GM21367 (cell line): ENCODE measurements around the gene ADAMTS16.

Source experiments
- ATAC-seq: cut with Tn5 transposase; IDR thresholded peaks from one replicate; pipeline ENCODE4 v1.9.1; 2021; ENCODE audit not compliant: unreplicated experiment

Gene ADAMTS16

DNA sequence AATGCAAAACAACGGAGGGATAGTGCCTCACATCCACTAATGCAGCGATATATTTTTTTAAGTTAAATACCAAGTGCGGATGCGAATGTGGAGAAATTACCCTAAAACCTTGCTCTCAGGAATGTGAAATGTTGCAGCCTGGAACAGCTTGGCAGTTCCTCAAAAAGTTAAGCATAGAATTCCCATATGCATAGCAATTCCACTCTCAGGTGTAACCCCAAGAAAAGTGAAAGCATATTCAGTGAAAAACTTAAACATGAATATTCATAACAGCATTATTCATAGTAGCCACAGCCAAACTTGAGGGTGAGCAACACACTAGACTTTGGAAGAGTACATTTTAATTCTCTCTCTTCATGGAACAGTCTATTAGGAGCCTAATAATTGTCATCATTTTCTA, 199.1 kb downstream of the ADAMTS16 start:
- no peak for ATAC-seq

DNA sequence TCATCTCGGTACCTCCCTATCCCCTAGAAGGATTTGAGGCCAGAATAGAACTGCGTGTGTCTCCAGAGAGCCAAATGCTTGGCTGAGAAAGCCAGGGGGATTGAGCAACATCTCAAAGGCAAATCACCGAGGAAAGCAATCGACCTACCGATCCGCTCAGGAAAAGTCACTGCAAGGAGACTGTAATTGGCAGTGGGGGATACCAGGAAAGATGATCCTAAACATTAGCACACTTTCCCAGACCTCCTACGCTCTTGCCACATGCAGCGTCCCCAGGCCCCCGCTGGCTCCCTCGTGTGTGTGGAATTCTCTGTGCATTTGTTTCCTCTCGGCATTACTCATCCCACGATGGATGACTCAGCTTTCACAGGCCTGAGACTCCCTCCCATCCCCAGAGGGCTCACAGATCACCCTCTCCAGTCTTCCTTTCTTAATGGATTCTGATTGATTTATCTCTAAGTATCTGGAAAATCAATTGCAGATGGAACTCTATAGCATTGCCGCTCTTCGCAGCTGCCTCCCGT, 200.1 kb downstream of the ADAMTS16 start:
- ATAC-seq, result no peak

DNA sequence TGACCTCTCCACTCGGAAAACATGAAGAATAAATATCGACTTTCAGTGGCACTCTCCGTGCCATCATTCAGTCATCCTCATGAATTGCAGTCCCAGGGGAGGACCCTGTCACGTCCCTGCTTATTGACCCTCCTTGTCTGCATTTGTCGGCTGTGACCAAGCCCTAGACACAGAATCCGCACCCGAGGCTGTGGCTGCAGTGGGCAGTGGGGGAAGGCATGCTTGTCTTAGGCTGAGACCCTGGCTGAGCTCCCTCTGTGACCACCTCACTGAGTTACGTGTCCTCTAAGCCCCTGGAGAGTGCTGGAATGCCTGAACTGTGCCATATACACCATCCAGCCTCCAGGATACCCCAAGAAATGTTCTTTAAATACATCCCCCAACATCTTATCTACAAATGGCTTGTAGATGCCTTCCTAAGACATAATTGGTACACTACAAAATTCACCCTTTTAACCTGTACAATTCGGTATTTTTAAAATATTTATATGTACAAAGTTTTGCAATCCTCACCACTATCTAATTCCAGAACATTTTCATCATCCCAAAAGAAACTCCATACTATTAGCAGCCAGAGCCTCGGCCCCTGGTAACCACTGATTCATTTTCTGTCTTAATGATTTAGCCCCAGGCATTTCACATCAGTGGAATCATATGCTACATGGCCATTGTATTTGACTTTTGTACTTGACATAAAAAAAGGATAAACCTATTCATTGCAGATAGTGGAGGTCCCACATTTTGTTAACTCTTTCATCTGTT, 201.6 kb downstream of the ADAMTS16 start:
- no peak for ATAC-seq

DNA sequence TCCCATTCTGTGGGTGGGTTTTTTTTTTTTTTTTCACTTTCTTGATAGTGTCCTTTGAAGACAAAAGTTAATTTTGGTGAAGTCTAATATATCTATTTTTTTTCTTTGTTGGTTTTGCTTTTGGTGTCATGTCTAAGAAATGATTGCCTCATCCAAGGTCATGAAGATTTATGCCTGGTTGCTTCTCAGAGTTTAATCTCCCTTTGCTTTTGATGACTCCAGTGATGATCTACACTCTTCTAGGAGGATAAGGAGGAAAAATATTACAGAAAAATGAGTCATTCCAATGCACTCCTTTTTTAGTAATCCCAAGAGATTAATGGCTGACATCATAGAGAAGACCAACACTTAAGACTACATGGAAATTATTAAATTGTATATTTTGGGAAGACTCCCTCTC, 202.7 kb downstream of the ADAMTS16 start:
- ATAC-seq, result no peak

DNA sequence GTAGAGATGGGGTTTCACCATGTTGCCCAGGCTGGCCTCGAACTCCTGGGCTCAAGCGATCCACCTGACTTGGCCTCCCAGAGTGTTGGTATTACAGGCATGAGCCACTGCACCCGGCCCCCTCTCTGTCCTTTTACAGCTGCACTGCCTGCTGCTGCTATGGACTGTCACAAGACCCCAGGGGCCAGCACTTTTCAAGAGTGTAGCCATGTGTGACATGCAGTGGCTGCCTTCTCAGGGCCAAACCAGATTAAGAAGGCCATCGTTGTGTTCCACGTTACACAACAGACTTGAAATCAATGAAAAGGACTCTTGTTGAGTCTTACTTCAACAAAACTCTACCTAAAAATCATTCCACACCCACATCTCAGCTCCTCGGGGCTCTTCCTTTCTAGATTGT, 203.4 kb downstream of the ADAMTS16 start:
- no peak for ATAC-seq

DNA sequence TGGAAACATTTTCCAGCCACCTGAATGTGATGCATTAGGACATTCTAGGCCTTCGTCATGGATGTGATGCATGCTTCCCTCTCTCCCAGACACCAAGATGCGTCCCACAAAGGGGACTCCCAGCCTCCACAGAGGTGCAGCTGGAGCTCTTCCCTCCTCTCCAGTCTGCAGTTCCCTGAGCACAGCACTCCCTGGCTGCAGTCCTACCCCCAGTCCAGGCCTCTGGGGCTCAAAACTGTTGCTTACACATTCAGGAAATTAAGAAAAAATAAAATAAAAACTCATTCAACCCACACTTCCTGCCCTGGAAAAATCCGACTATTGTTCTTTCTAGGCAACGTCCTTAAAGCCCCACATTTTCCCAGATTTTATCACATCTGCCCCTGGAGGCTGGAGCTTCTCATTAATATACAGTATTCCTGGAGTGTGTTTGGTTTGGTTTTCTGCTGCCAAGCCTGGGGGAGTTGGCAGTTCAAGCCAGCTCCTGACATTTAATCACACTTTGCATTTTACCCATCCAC, 204.0 kb downstream of the ADAMTS16 start:
- no peak for ATAC-seq

DNA sequence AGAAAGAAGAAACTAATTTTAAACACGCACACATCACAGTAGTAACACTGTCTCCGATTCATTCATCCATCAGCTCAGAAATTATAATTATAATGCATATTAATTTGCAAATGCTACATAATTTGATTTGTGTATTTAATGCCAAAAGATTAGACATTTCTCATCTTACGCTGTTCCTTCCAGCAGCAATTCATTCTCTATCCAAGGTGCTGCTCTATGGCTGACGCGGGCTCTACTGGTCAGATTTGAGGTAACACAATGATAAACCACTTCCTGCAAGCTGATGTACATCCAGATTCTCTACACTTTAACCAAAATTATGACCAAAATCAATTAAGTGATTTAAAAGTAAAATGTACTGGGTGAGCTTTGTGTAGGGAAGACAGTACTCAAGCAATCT, 204.5 kb downstream of the ADAMTS16 start:
- no peak for ATAC-seq

DNA sequence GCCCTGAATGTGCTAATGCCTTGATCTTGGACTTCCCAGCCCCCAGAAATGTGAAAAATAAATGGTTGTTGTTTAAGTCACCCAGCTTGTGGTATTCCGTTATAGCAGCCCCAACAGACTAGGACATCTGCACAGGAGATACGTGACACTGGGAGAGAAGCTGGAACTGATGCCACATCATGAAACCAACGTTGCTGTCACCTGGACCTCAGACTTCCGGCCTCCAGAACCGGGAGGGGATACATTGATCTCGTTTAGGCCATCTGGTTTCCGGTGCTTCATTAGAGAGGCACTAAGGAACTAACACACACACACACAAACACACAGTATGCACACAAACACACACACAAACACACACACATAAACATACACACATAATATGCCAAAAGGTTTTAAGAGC, 207.3 kb downstream of the ADAMTS16 start:
- ATAC-seq, result no peak

DNA sequence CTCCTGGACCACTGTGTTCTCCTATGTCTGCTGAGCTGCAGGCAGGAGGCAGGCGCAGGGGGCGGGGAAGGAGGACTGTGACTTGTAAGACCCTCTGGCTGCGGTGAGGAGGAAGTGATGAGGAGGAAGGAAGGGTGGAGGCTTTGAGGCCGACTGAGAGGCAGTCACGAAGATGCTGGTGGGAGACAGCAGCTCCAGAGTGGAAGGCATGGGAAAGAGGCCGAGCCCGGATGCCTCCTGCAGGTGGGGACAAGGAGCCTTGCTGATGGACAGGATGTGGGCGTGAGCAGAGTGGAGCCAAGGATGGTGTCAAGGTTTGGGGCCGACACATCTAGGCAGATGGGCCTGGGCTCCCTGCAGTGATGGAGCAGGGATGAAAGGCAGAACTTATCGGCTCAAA, 208.0 kb downstream of the ADAMTS16 start:
- ATAC-seq, result no peak

DNA sequence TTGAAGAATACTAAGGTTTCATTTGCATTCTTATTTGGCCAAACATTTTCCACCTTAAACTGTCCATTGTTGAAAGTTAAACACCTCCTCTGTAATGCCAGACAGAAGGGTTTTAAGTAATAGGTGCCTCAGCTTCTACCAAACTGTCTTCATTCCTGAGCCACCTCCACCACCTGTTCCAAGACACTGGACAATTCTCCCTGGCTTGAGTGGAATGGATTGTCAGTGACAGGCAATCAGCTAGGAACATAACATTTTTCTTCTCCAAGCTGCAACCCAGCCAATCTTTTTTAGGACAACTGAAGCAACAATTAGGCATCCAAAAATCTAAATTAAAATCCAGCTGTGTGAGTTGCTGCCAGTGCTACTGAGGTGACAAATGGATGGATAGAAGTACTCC, 208.4 kb downstream of the ADAMTS16 start:
- no peak for ATAC-seq

DNA sequence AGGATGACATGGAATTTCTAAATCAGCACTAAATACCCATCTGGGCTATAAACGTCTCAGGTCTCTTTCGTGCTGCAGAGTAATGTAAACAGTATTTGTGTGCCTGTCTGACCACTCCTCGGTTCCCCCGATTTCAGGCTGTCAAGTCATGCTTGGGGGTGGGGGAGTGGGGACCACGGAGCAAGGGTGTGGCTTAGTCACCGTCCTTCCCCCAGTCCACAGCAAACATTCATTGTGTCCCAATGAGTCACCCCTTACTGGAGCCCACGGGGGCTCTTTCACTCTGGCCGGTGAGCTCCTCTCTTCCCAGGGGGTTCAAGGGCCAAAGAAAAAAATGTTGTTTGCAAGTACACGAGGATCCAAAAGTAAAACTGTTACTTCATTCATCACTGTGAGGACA, 210.0 kb downstream of the ADAMTS16 start:
- no peak for ATAC-seq

DNA sequence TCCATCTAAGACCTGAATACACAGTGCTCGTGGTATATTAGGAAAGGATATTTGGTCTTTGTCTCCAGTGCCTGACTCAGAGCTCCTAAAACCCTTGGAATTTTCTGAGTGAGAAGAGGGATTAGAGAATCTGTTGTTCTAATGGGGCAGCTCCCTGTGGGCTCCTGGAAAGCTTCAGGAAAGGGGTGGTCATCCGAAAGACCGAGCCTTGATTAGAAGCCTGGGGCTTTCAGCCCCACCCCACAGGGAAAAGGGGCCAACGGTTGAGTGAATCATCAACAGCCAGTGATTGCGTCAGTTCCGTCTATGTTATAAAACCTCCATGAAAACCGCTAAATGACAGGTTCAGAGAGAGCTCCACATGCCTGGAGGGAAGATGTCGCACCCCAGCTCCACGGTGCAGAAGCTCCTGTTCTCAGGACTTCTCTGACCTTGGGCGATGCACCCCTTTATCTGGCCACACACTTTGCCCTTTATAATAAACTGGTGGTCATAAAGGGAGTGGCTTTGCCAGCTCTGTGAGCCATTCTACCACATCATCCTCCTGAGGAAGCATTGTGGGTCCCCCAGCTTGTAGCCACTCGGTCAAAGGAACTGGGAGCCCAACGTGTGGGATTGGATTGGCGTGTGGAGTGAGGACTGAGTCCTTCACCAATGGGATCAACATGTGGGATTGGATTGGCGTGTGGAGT, 211.3 kb downstream of the ADAMTS16 start:
- ATAC-seq, result no peak

DNA sequence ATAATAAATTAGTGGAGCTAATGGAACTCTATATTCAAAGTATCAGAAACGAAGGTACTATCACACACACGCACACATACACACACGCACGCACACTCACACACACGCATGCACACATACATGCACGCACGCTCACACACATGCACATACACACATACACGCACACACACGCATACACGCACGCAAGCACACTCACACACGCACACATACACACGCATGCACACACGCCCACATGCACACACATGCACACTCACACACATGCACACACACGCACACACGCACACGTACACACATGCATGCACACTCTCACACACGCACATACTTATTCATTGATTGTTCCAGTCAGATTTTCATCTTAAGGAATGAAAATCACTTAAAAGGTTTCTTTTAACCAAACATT, 212.5 kb downstream of the ADAMTS16 start:
- no peak for ATAC-seq

DNA sequence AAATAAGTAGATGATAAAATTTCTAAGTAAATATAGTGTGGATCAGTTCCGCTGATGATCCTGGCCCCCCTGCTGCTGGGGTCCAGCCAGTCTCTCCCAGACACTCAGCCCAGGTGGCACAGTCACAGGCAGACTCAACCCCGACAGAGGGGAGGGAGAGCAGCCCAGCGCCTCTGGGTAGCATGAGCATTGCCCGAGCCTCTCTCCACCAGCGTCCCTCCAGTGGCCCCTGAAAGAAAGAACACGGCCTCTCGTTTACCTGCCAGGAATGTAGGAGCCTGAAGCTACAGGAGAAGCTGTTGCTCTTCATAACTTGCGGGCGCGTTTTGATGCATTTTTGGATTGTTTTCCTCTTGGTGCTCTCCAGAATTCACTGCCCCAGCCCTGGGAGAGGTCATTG, 213.6 kb downstream of the ADAMTS16 start:
- ATAC-seq, result no peak

DNA sequence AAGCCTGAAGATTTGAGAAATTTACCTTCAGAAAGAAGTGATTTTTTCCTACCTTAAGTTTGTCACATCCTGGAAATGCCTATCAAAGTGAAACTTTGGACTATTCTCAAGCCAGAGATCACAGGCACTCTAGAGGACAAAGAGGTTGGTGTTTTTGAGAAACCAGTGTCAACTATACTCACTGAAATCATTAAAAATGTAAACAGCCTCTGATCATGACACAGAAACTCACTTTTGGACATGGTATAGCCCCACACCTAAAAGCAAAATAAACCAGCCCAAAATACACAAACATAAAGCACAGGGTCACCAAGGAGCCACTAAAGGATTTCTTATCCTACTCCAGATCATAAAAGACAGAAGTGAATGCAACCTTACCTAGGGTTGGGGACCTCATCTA, 216.6 kb downstream of the ADAMTS16 start:
- ATAC-seq, result no peak

DNA sequence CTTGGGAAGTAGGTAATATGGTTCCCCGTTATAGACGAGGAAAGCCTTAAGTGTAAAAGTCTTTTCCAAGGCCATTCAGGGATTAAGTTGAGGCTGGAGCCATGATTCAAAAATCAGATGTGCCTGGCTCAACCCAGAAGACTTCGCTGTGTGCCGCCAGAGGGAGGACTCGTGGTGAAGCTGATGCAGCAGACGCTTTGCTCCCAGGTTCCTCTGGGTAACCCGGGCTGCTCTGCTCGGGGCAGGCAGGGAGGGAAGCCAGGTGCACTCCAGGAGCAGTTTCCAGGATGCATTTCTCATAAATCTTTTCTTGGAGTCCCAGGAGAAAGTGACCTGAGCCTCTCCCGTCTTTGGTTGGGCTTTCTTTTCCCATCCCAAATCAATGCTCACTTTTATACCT, 219.5 kb downstream of the ADAMTS16 start:
- no peak for ATAC-seq

DNA sequence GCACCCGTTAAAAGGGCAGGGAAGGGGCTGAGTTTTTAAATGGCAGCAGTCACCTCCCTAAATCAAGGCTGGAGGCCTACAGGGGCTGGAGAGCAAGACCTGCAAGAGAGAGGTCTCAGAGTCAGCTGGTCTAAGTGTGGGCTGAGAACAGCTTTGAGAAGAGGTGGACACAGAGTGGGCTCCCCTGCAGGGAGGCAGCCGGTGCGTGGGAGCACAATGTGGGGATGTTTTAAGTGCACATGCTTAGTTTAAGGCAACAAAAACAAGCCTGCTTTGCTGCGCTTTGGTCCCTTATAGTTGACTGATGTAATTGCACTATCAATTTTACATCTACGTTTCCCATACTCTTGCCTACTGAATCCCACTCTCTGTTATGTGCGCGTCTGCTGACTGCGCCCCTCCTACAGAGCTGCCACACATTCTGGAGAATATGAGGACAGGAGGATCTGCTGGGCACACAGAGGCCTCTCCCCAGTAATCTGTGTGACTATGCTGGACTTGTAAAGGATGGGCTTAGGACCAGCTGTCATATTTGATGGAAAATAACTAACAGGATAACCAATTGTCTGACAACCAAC, 220.3 kb downstream of the ADAMTS16 start:
- ATAC-seq, result no peak

DNA sequence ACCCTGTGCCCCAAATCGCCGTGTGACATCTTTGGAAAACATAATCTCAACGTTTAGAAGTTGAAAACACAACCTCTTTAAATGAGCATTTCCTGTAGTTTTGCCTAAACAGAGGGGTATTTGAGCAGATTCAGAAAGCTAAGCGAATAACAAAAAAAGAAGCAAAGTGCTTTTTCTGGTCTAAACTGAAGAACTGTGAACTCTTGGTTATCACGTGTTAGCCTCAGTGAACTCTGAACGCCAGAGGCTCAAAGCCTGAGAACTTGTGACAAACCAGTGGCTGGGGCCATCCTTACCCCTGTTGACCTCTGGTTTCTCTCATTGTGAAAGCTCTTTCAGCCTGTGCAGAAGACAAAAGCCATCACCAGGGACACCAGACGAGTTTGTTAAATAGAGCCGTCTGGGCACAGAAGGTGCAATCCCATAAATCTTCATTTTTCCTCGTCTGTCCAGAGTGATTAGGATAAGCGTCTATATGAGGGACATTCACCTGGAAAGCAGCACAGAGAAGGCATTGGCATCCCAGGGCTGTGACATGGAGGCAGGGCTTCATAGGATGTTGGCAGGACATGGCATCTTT, 220.9 kb downstream of the ADAMTS16 start:
- ATAC-seq, result no peak

DNA sequence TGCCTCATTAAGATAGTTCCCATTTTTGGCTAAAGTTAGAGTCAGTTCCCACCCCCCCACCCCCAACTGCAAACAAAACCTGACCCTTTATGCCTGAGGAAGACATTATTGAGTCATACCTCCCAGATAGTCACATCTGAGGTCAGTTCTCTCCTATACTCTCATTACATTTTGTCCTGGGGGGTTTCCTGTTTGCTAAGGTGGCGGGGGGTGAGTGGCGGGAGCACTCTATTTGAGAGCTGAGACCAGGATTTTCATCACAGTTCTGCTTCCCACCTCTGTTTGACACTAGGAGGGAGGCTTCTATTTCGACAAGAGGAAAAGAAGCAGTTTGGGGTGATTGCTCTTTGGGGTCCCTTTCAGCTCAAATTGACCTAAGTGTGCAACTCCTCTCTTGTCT, 222.9 kb downstream of the ADAMTS16 start:
- ATAC-seq, result no peak

DNA sequence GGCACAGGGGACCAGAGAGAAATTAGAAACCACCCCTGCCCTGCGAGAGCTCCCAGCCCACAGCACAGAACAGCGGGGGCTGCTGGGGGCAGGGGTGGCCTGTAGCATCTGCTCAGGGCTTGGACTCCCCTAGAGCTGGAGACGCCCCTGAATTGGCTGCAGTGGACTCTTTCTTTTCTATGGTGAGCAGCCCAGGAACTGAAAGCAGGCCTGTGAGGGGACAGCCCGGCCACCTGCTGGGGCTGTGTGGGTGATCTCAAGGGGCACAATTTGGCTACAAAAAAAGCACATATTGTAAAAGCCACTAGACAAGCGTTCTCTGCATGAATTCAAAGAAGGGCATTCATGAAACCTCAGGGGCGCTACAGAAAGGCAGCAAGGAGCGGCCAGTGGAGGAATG, 224.8 kb downstream of the ADAMTS16 start:
- no peak for ATAC-seq

DNA sequence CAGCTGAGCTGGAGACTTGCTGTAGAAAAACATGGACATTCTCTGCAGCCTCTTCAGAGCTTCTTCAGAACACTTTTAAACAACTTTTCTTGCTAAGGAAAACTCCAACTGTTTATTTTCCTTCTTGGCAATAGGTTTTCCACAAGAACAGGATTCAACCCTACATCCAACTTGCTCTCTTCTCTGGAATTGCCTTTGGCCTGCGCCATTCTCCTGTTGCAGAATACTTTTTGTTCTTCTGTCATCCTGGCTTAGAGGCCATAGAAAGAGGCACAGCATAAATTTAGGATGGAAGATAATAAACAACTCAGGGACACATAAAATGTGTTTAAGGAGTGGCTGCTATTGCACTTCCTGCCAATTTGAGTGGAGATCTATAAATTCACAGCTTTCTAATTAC, 227.6 kb downstream of the ADAMTS16 start:
- no peak for ATAC-seq
